Measurements from ENCODE around the gene ST6GALNAC3.

The ST6GALNAC3 gene

GRCh38 chr1:76410499-76410898, 336.0 kb downstream of the ST6GALNAC3 start:
- TF ChIP-seq CTCF (IDR thresholded peaks at IDR 0.05) (no peak), ZFX (IDR thresholded peaks at IDR 0.05; ENCODE audit: borderline replicate concordance) (no peak)

GRCh38 chr1:76418531-76418930, 344.0 kb downstream of the ST6GALNAC3 start:
- TF ChIP-seq ZFX (IDR thresholded peaks at IDR 0.05; ENCODE audit: borderline replicate concordance) (no peak), CTCF (IDR thresholded peaks at IDR 0.05) (no peak)
- no peak overlapping the region for H3K27ac ChIP-seq

More at GRCh38 chr1:76410499-76410898, 336.0 kb downstream of the ST6GALNAC3 start:
- H3K27ac ChIP-seq, result no peak overlapping the region

GRCh38 chr1:76419603-76420002, 345.1 kb downstream of the ST6GALNAC3 start:
- no peak for TF ChIP-seq ZFX (IDR thresholded peaks at IDR 0.05; ENCODE audit: borderline replicate concordance)
- no peak for TF ChIP-seq CTCF (IDR thresholded peaks at IDR 0.05)
- no peak overlapping the region for H3K27ac ChIP-seq

- TF ChIP-seq CTCF (IDR thresholded peaks at IDR 0.05) (no peak), ZFX (IDR thresholded peaks at IDR 0.05; ENCODE audit: borderline replicate concordance) (no peak)
- no peak overlapping the region for H3K27ac ChIP-seq
These were observed 350.9 kb downstream of the ST6GALNAC3 start for GRCh38 chr1:76425201-76426145.

- TF ChIP-seq CTCF (IDR thresholded peaks at IDR 0.05) (no peak), ZFX (IDR thresholded peaks at IDR 0.05; ENCODE audit: borderline replicate concordance) (no peak)
- H3K27ac ChIP-seq, result no peak overlapping the region
These were observed 352.1 kb downstream of the ST6GALNAC3 start for GRCh38 chr1:76426606-76427005.

GRCh38 chr1:76428028-76428427, 353.5 kb downstream of the ST6GALNAC3 start:
- TF ChIP-seq CTCF (IDR thresholded peaks at IDR 0.05) (no peak), ZFX (IDR thresholded peaks at IDR 0.05; ENCODE audit: borderline replicate concordance) (no peak)
- no peak overlapping the region for H3K27ac ChIP-seq

- no peak overlapping the region for H3K27ac ChIP-seq
- TF ChIP-seq CTCF (IDR thresholded peaks at IDR 0.05) (no peak), ZFX (IDR thresholded peaks at IDR 0.05; ENCODE audit: borderline replicate concordance) (no peak)
These were observed 356.0 kb downstream of the ST6GALNAC3 start for GRCh38 chr1:76430531-76430930.

All from 22Rv1 (cell line).